ENCODE measurements around the gene SMIM1. TPM values are rescaled to one million over a fixed set of nuclear protein-coding genes. Genes with fewer than 3 reads are reported as not detected.

The SMIM1 gene
- total RNA-seq, 1 donor from 2014 or later, result 3.6 TPM

- DNase-seq (ENCODE audit: low read depth), result no peak
- no peak for TF ChIP-seq CTCF (conservative IDR thresholded peaks at IDR 0.05; ENCODE audit: low read depth, low read length)
- H3K4me3 ChIP-seq (ENCODE audit: low read depth, low read length), result no peak overlapping the region
Measured at GRCh38 chr1:3763351-3764125, 9.0 kb upstream of the SMIM1 start.

GRCh38 chr1:3767328-3767925 is 5.1 kb upstream of the SMIM1 start:
- TF ChIP-seq CTCF (conservative IDR thresholded peaks at IDR 0.05; ENCODE audit: low read depth, low read length), result no peak
- no peak overlapping the region for H3K4me3 ChIP-seq (ENCODE audit: low read depth, low read length)
- DNase-seq (ENCODE audit: low read depth), result no peak

- H3K4me3 ChIP-seq (ENCODE audit: low read depth, low read length), result no peak overlapping the region
- DNase-seq (ENCODE audit: low read depth), result no peak
- no peak for TF ChIP-seq CTCF (conservative IDR thresholded peaks at IDR 0.05; ENCODE audit: low read depth, low read length)
Measured at GRCh38 chr1:3768811-3769390, 3.6 kb upstream of the SMIM1 start.

- H3K4me3 ChIP-seq (ENCODE audit: low read depth, low read length), result no peak overlapping the region
- TF ChIP-seq CTCF (conservative IDR thresholded peaks at IDR 0.05; ENCODE audit: low read depth, low read length), result no peak
- DNase-seq (ENCODE audit: low read depth), result no peak
Measured at GRCh38 chr1:3770047-3770765, 2.3 kb upstream of the SMIM1 start.

- no peak for TF ChIP-seq CTCF (conservative IDR thresholded peaks at IDR 0.05; ENCODE audit: low read depth, low read length)
- peak overlapping the region; percentile 66 for H3K4me3 ChIP-seq (ENCODE audit: low read depth, low read length)
- DNase-seq (ENCODE audit: low read depth), result no peak
Measured at GRCh38 chr1:3771108-3772026, 1.2 kb upstream of the SMIM1 start.

DNA sequence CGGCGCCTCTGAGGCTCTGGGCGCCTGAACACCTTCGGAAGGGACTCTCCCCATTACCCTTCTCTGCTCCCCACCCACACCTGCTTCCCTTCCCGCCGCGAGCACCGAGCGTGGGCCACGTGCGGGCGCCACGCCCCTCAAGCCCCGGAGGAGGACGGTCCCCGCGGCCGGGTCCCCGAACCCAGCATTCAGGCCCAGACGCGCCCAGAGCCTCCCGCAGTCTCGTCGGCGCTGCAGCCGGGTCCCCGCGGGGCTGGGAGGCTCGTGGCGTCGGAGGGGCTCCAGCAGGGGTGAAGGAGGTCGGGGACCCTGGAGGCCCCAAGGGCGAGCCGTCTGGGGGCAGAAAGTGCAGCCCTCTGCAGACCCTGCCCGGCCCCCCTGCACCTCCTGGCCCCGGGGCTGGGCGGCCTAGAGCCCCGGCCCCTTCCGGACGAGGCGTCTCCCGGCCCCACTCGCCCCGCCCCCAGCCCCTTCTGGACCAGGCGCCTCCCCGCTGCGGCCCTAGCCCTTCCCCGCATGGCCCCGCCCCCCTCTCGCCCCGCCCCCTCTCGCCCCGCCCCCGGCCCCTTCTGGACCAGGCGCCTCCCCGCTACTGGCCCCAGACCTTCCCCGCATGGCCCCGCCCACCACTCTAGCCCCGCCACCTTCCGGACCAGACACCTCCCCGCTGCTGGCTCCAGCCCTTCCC is 378 bp upstream of the SMIM1 start:
- DNase-seq (ENCODE audit: low read depth), result no peak
- no peak for TF ChIP-seq CTCF (conservative IDR thresholded peaks at IDR 0.05; ENCODE audit: low read depth, low read length)
- H3K4me3 ChIP-seq (ENCODE audit: low read depth, low read length), result peak overlapping the region; percentile 66

Data from epithelial cell of proximal tubule (primary cell).